ENCODE results near the gene PLEK. TPM values are rescaled to one million over a fixed set of nuclear protein-coding genes. Genes with fewer than 3 reads are reported as not detected.
A peak's percentile ranks its signal among the peaks of the same experiment; 100 is the strongest.

Gene PLEK
- total and polyA plus RNA-seq, 3 donors from 2014 or later, result 1.7 to 9.2 (median 2.4) TPM

GRCh38 chr2:68351997-68352396 lies 13.1 kb upstream of the PLEK start:
- Histone ChIP-seq H3K36me3 (ENCODE audit: low read depth, missing control alignments) (no peaks in the 10 kb centered on the region), H3K9me3 (no peaks in the 10 kb centered on the region), H3K27me3 (no peaks in the 10 kb centered on the region), H3K4me3 (no peak overlapping the region), H3K27ac (no peak overlapping the region), H3K4me1 (no peaks in the 10 kb centered on the region)
- no peak for TF ChIP-seq CTCF (IDR thresholded peaks at IDR 0.05)
- no peak for TF ChIP-seq POLR2A (IDR thresholded peaks at IDR 0.05)
- WGBS, 2 donors, result 83 to 85% methylated on average over 6 of the region's 6 CpGs
- intact Hi-C loops (cut with DNase I; ENCODE audit: low total_unique reads), result no loop called here
- DNase-seq, result no peak

- 21 to 34% methylated on average over 2 of the region's 2 CpGs for WGBS, 2 donors
These were observed 12.3 kb upstream of the PLEK start for GRCh38 chr2:68352651-68353391.

GRCh38 chr2:68356599-68357239 lies 8.4 kb upstream of the PLEK start:
- H3K9me3 ChIP-seq, result no peaks in the 10 kb centered on the region
- no peak overlapping the region for H3K27ac ChIP-seq
- 94 to 95% methylated on average over 4 of the region's 4 CpGs for WGBS, 2 donors
- no peaks in the 10 kb centered on the region for H3K27me3 ChIP-seq
- H3K36me3 ChIP-seq (ENCODE audit: low read depth, missing control alignments), result no peaks in the 10 kb centered on the region
- DNase-seq, result no peak
- TF ChIP-seq POLR2A (IDR thresholded peaks at IDR 0.05) (no peak), CTCF (IDR thresholded peaks at IDR 0.05) (no peak)
- H3K4me3 ChIP-seq, result no peak overlapping the region
- intact Hi-C loops (cut with DNase I; ENCODE audit: low total_unique reads), result no loop called here
- no peaks in the 10 kb centered on the region for H3K4me1 ChIP-seq

More at GRCh38 chr2:68352651-68353391, 12.3 kb upstream of the PLEK start:
- Histone ChIP-seq H3K4me1 (no peaks in the 10 kb centered on the region), H3K27me3 (no peaks in the 10 kb centered on the region), H3K36me3 (ENCODE audit: low read depth, missing control alignments) (no peaks in the 10 kb centered on the region), H3K9me3 (no peaks in the 10 kb centered on the region), H3K4me3 (no peak overlapping the region), H3K27ac (no peak overlapping the region)
- no peak for DNase-seq
- intact Hi-C loops (cut with DNase I; ENCODE audit: low total_unique reads), result no loop called here
- TF ChIP-seq POLR2A (IDR thresholded peaks at IDR 0.05), result no peak
- TF ChIP-seq CTCF (IDR thresholded peaks at IDR 0.05), result no peak

GRCh38 chr2:68357605-68358337 lies 7.3 kb upstream of the PLEK start:
- H3K9me3 ChIP-seq, result no peaks in the 10 kb centered on the region
- WGBS, 2 donors, result 71 to 84% methylated on average over 6 of the region's 6 CpGs

More at GRCh38 chr2:68357605-68358337, 7.3 kb upstream of the PLEK start:
- TF ChIP-seq CTCF (IDR thresholded peaks at IDR 0.05) (peak in 1 of 3 experiments; percentile 21), POLR2A (IDR thresholded peaks at IDR 0.05) (no peak)
- no peaks in the 10 kb centered on the region for H3K27me3 ChIP-seq
- H3K4me1 ChIP-seq, result peaks cover 3% of the 10 kb centered on the region
- no peak overlapping the region for H3K4me3 ChIP-seq
- intact Hi-C loops (cut with DNase I; ENCODE audit: low total_unique reads), result no loop called here
- no peaks in the 10 kb centered on the region for H3K36me3 ChIP-seq (ENCODE audit: low read depth, missing control alignments)
- no peak overlapping the region for H3K27ac ChIP-seq
- peak; percentile 61 for DNase-seq
